GM19372 (cell line): ENCODE data around the gene CHI3L1.

Experiments used
- ATAC-seq: cut with Tn5 transposase; IDR thresholded peaks from one replicate; pipeline ENCODE4 v1.9.1; 2021; ENCODE audit warnings: mild to moderate bottlenecking, low read depth, moderate library complexity; ENCODE audit not compliant: unreplicated experiment

Gene CHI3L1

DNA sequence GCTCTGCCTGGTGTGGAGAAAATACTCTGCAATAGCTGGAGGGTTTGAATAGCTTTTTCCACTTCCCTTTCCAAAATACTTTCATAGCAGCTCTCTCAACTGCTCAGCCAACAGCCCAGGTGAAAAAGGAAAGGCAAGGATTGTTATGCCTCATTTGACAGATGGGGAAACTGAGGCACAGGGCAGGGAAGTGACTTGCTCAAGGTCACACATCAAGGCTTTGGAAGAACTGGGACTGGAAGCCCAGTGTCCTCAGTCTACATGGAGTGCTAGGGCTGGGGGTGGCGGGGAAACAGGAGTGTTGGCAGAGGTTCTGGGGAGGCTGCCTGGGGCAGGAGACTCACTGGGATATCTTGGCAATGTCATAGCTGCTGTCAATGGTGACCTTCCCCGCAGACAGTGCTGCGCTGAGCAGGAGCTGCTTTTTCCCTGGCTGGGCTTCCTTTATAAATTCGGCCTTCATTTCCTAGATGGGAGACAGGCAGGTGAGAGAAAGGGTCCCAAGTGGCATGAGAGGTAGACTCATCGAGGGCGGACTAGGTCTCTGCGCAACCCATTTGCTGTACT is 4.0 kb downstream of the CHI3L1 start:
- ATAC-seq: no peak

DNA sequence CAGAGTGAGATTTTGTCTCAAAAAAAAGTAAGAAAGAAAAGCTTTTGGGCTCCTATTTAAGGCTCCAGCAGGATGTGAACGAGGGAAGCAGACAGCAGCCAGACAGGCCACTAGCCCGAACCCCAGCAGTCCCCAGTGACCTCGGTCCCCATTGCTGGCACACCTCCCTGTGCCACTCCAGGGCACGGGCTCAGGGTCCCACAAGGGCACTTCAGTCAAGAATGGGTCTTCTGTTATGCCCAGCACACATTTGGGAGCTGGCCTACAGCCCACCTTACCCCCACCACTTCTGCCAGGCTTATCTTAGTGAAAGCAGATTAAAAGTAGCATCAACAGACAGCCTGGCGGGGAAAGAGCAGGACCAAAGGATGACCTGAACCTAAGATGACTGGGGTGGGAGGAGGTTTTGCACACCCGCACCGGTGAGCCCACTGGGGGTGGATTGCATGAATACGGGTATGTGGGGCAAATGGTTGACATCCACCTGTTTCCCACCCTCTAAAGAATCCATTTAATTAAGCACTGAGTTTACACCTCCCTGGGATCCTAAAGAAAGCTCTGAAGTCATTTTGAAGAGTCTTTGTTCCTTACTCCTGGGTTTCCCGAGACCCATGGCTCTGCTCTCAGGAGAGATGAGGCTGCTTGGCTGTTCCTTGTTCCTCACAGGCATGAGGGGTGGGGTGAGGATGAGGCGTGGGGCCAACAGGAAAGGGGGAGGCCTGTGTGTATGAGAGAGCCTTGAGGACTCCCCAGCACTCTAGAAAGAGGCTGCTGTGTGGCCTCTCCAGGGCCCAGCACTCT is 4.7 kb downstream of the CHI3L1 start:
- no peak for ATAC-seq

DNA sequence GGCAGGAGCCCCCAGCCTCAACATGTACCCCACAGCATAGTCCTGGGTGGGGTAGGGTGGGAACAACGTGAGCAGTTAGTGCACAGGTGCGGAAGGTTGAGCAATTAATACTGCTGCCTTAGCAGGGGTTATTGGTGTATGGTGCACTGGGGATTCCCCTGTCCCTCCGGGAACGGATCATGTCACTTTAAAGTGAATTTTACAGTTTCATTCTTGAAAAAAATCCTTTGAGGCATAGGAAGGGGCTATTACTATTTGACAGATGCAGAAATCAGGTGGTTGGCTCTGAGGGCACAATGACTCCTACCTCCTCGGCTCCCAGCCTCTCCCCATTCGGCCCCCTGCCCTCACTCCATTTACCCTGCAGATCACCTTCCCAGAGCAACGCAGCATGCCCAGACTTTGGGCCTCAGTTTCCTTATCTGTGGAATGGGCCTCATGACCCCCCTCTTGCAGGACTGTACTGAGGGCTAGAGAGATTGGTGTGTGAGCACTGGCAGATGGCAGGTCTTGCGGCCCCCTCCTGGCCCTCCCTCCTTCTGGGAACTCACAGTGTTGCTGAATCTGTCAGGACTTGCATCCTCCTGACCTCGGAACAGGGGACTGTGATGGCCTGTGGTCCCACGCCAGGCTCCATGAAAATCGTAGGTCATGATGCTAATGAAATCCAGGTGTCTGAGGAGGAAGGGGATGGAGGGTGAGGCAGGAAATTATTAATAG is 5.7 kb downstream of the CHI3L1 start:
- no peak for ATAC-seq

DNA sequence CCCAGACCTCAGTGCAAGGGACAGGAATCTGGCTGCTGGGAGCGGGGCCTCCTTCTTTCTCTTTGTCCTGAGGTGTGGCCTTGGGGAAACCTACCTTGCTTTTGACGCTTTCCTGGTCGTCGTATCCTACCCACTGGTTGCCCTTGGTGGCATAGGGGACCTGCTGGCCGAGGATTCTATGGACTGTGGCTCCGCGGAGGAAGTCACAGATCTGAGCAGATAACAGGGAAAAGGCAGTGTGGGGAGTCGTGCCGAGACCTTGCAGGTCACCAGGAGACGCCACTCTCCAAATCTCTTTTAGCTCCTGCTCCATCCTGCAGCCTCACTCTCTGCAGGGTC is 6.9 kb downstream of the CHI3L1 start:
- no peak for ATAC-seq

DNA sequence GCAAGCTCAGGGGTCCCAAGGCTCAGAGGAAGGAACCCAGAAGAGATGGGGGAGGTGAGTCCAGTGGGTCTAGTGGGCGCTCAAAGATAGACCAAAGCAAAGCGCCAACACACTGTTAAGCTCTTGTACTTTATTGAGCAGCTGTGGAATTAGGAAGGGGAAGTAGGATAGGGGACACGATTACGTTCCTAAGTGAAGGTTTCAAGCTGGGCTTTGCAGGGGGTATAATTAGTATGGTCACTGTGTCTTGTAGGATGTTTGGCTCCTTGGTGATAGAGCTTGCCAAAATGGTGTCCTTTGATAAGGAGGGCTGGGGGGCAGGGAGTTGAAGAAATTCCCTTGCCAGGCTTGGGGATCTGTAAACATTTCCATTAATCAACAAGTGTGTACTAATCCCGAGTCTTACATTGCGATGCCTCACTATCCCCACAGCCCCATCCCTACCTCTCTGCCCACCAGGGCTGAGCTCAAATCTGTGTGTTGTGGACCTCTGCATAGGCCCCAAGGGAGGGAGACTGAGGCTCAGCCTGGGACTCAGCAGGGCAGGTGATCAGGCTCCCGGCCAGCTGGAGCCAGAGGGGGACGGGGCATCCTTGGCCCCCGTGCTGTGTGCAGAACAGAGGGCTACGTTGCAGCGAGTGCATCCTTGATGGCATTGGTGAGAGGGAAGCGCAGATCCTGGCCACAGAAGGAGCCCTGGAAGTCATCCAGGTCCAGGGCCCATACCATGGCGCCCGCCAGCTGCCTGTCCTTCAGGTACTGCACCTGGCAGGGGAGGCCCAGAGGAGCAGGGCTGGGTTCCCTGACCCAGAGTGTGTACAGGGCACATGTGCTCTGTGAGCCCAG is 7.5 kb downstream of the CHI3L1 start:
- ATAC-seq: no peak

DNA sequence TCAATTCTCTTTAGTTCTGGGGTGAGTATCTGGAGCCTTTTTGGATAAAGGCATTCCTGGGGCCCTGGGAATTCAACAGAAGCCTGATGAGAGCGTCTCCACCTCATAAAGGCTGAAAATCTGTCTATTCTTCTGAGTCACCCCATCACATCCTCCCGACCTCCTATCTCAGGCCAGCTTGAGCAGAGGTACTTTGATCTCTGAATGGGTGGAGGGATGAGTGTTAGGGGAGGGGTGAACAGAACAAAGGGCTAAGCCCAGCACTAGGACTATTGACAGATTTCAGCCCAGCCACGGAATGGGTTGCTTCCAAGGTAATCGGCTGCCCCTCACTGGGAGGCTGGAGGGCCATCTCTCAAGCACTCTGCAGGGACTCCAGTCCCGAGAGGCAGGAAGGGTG is 8.4 kb downstream of the CHI3L1 start:
- ATAC-seq: no peak

DNA sequence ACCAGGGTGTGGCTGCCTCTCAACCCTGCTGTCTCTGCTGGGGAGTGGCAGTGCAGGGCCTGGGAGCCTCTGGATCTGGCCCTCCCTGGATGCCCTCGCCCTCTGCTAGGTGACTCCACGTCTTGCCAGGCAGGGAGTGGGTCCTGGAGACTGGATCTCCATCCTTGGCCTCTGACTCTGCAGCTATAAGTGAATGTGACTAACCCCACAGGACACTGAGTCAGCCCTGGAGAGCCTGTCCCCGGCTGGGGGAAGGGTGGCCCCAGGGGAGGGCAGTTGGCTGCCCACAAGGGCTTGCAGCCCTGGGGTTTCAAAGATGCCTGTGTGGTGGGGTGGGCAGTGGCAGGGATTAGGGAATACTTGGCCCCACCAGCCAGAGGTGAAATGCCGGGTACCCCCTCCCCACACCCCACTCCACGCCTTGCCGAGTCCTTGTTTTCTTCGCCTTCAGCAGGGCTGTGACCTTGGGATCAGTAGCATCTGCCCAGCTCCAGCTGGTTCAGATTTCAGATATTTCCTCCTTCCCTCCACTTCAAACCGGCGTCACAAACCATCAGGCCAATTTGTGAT is 8.9 kb downstream of the CHI3L1 start:
- ATAC-seq: no peak

DNA sequence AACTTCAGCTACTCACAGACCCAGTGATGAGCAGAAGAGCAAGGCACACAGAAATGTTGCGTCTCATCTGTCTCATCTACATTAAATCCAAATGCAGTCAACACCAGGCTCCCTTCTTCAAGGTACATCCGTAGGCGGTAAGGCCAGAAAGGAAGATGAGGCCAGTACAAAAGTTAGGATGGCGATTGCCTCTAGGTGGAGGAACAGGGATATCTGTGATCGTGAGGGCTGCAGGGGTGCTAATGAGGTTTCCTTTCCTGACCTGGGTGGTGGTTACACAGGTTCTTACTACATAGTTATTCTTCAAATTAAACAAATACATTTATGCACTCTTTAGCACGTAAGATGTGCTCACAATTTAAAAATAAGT is 9.5 kb downstream of the CHI3L1 start:
- no peak for ATAC-seq

DNA sequence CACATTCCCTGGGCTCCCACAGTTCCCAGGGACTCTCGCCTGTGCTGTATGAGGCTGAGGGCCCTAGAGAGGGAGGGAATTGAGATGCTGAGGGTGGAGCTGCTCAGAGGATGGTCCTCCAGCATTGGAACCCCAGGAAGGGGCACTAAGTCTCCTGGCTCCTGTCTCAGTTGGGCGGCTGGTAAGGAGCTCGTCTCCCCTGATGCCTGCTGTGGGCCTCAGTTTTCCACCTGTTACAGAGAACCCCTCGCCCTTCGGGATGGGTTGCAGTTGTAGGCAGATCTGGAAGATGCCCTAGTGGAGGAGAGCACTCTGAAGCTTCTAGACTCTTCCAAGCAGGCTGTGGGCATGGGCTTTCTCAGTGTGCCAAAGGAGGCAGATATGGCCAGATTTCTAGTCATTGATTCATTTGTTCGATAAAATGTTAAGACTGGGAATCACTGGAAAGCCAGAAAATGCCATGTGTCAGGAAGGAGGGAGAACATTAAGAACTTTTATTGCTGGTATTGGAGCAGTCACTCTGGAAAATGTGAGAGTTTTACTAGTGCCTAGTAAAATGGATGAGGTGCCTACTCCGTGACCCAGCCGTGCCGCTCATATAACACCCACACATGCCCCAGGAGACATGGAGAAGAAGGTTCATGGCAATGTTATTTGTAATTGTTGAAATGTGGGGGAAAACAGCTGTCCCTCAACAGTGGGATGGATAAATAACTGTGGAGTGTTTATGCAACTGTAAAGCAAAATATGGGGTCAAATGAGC is 10.1 kb downstream of the CHI3L1 start:
- no peak for ATAC-seq

DNA sequence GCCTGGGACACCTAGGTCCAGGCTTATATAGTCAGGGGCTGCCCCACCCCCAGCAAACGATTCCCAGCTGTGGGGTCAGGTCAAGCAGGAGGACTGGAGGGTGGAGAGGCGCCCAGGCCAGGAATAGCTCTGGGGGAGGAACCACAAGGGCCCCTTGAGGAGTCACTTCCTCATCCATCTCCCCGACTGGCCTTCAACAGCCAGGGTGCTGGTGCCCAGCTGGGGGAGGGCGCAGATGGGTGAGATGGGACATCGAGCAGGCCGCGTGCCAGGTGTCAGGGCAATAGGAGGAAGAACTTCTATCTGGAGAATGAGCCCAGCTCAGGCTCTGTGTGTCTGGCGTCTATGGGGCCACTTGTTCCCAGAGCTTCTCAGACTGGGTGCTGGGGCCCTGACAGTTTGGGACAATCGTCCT is 10.7 kb downstream of the CHI3L1 start:
- no peak for ATAC-seq

DNA sequence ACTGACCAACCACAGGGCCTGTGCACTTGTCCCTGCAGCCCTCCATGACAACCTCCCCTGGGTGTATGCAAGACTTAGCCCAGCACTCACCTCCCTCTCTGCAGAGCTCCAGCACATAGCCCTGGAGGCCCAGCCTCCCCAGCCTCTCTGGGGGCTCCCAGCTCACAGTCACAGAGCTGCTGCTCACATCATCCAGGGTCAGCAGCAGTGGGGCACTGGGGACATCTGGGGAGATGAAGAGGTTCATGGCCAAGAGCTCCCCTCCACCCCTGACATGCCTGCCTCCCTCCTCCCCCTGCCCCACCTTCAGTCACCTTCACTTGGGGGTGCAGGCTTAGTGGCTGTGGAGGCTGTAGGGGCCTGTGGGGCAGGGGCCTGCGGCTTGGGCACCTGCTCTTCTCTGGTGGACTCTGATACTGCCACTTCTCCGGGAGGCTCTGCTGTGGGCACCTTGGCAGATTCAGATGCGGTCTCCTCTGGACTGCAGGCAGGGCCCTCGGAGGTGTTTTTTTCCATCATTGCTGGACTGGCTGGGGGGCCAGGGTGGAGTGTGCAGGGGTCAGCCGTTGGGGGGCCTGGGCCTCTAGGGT is 11.2 kb downstream of the CHI3L1 start, which contains the start of gene MYBPH:
Gene MYBPH (minus strand): TSS at position 590 of the 590 bp plus-strand sequence. CDS start 71 bp downstream, at position 519.
- ATAC-seq: no peak

DNA sequence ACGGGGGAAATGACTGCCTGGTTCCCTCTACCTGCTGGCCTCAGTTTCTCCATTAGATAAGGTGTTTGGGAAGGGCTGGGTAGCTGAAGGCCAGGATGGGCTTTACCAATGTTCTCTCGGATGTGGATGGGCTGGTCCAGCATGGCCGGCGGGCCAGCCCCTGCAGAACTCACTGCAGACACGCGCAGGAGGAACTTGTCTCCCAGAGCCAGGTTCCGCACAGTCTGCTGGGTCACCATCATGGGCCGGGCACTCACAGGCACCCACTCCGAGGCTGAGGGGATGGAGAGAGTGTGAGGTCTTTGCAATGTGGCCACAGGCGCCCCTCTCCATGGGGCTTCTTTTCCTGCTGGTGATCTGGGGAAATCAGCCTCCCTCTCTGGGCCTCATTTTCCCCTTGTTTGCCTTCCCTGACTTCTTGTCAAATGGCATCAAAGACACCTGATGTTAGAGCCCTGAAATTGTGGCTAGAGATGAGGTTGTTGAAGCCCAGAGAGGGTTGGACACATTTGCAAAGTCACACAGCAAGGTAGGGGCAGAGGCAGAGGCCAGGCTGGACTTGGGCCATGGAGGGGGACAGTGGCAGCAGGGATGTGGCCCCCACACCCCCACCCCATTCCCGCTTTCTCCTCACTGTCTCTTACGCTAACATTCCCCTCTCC is 12.0 kb downstream of the CHI3L1 start:
- no peak for ATAC-seq

DNA sequence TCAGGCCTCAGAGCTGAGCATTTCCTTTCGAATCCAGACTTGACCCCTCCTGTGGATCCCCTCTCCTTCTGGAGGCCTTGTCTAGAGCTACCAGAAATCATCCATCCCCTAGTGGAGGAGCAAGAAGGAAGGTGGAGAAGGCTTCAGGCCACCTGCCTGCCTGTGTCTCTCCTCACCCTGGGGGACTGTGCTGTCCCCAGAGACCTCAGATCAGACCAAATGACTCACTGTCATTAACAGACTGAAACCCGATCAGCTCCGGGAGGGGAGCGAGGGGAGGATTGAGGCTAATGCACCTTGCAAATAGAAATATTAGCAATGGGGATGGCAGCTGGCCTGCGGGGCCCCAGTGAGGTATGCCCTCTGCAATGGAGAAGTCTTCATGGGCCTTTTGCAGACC is 12.9 kb downstream of the CHI3L1 start:
- ATAC-seq: no peak

DNA sequence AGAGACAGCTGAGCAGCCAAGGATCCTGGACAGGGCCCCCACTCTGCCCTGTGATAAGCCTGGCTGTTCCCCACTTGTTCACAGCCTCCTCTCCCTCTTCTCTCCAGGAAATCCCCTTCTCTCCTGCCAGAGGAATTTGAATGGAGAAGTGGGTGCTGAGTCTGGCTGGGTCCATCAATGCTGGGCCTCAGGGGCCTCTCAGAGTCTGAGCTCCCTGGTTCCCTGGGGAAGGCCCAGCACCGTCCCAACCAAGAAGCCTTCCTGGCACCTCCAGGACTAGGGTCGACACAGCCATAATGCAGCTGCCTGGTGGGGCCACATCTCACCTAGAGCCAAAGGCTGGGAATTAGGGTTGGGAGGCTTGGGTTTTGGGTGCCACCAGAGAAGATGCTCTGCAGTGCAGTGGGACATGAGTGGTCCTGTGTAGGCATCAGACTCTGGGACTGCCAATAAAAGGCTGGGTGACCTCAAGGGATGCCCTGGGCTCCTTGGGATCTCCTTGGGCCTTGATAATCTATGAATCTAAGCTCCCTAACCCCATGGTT is 13.4 kb downstream of the CHI3L1 start:
- no peak for ATAC-seq

DNA sequence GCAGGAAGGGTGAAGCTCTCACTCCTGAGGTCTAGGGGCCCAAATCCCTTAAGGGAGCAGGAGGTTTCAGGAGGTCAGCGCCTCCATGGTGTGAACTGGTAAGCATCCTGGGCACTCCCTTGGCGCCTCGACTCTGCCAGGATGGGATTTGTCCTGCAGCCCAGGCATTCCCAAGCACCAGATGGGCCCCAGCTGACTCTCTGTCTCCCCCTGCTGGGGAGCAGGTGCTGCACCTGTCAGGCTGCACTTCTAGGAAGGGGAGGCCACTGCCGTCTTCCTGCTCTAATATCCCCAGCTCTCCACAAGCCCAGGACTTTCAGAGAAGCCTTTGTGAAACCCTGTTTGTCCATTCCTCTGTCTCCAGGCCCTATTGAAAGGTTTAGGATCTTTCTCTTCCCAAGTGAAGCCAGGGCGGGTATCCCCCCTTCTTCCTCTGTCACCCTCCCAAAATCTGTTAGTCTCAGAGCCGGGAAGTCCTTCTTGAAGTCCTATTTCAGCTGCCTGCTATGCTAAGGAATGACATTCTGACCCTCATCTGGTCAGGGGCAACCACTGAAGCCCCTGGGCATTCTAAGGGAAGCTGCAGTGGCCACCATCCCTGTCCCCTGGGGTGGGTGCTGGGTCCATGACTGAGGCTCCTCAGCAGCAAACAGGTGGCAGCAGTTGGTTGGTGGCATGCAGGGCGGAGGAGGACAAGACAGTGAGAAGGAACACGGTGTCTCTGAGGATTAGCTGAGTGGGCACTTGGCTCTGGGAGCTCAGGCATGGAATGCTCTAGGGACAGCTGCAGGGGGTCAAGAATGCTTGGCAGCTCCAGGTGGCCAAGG is 14.1 kb downstream of the CHI3L1 start:
- no peak for ATAC-seq

DNA sequence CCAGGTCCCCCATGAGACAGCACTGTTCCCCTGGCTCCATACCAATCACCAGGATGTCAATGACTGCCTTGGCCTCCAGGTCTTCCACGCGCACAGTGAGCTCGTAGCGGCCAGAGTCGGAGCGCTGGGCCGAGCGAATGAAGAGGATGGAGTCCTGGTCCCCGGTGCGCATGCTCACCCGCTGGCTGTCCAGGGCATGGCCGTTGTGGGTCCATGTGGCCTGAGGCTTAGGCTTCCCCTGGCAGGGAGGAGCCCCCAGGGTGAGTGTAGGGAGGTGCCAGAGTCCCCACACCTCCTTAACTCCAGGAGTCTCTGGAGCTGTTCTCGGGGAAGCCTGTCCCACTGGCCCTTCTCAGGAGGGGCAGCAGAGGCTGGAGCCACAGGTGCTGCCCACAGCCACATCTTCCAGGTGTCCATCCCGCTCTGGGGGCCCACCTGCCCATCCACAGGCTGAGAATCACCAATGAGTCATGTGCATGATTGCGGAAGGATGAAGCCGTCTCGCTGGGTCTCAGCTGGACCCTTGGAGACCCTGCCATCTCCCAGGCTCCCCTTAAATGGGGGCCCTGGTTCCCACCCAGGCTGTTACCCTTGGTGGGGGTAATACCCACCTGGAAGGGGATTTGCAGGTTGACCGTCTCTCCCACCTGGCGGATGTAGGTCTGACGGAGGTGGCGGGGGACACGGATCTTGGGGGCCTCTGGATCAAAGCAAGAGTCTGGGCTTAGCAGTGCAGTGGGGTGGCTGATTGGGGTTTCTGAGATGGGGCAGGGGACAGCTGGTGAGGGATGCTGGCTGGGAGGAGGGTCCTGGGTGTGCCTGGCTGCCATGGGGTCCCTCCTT is 14.9 kb downstream of the CHI3L1 start:
- no peak for ATAC-seq
